GF-D8 (cell line): ENCODE measurements around the gene PKNOX2.

Source experiments
- DNase-seq: peaks from one replicate; lab custom pipeline; 2025; lab: John Stamatoyannopoulos, UW

Gene PKNOX2

GRCh38 chr11:125382314-125382791 is 217.8 kb downstream of the PKNOX2 start:
- no peak for DNase-seq

DNA sequence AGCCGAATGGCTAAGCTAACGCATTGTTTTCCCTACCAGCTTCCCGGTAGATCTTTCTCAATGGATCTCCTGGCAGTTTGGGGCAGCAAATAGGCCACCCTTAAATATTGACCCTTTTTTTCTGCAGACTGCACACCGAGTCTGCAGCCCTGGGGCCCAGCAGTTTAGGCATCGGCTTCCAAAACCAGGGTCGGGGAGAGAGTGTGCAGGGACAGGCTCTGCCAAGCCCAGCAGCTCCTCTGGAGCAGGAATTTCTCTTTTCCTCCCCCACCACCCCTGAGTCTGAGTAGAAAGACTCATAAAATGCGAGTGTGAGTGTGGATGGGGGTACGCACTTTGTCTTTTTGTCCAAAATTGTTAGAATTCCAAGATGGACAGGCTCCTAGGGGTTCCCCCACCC is 218.3 kb downstream of the PKNOX2 start:
- DNase-seq: no peak

- no peak for DNase-seq
Observed at GRCh38 chr11:125384825-125385224, 220.3 kb downstream of the PKNOX2 start.

DNA sequence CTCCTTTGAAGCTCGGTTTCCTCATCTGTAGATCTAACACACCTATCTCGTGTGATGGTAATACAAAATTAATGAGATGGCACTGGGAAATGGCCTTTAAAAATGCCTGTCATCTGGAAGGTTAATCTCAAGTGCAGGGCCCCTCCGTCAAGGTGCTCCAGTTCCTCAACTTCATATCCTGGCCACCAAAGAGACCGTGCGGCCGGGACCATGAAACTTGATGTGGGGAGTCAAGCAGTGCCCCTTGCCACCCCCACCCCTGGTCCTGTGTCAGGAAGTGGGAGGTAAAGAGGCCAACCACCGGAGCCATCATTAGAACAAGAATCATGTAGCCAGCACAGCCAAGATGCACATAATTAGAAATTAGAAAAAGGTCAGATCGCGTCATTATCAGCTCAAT is 223.3 kb downstream of the PKNOX2 start:
- no peak for DNase-seq

DNA sequence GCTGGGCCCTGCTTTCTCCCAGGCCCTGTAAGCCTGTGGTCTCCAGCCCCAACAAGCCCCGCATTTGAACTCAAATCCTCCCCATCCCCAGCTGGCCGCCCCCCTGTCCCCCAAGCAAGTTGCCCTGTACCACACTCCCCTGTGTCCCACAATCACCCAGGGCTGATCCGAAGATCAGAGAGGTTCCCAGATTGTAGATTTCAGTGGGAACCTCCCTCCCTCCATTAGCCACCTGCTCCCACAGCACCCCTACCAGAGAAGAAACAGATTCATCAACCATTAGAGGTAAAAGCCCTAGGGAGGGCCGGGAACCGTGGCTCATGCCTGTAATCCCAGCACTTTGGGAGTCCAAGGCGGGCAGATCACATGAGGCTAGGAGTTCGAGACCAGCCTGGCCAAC is 224.1 kb downstream of the PKNOX2 start:
- no peak for DNase-seq

GRCh38 chr11:125389339-125390166 is 225.0 kb downstream of the PKNOX2 start:
- no peak for DNase-seq

DNA sequence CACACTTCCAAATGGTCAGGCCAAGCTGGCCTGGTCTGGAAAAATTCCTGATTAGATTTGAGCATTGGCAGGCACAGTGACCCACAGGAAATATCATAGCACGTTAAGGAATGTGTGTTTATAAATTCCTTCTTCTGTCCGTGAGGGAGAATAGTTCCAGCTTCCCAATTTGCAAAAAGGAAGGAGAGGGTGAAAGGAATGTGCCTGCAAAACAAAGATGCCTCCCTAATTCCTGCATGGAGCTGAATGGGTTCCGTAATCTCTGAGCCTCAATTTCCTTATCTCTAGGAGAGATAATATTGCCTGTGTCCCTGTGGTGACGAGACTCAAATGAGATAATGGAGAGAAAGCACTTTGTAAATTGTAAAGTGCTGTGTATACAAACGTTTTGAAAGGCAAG is 226.4 kb downstream of the PKNOX2 start:
- no peak for DNase-seq

- no peak for DNase-seq
Observed at GRCh38 chr11:125393331-125393730, 228.8 kb downstream of the PKNOX2 start.

GRCh38 chr11:125394296-125394695 is 229.7 kb downstream of the PKNOX2 start:
- no peak for DNase-seq

DNA sequence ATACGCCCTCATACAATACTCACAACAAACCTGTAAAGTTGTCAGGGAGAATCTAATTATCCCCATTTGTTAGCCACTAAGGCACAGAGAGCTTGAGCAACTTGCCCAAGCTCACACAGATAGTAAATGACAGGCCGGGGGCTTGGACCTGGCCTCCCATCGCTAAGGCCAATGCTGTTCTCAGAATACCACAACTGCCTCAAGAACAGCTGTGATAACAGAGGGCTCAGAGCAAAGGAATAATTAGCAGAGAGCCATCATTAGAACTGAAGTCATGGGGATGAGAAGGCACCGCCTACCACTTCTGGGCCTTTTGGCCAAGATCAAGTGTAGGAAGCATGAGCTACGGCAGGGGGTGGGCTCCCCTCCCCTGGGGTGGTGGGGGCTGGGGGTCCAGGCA is 232.9 kb downstream of the PKNOX2 start:
- no peak for DNase-seq

DNA sequence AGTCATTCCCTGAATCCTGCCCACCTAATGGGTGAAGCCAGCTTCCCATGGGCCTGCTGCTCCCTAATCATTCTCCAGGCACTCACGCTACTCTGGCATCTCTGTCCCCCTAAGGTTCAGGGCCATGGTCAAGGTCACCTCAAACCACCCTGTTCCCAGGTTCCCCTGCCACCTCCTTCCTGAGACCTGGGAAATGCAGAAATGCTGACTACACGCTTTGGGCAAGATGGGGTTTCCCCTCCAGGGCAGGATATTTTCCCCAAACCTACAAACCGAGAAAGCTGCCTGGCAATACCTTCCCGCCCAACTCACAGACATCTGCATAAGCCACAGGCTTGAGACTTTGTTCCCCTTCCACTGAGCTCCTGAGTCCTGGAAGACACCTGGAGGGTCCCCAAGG is 233.9 kb downstream of the PKNOX2 start:
- DNase-seq: no peak

DNA sequence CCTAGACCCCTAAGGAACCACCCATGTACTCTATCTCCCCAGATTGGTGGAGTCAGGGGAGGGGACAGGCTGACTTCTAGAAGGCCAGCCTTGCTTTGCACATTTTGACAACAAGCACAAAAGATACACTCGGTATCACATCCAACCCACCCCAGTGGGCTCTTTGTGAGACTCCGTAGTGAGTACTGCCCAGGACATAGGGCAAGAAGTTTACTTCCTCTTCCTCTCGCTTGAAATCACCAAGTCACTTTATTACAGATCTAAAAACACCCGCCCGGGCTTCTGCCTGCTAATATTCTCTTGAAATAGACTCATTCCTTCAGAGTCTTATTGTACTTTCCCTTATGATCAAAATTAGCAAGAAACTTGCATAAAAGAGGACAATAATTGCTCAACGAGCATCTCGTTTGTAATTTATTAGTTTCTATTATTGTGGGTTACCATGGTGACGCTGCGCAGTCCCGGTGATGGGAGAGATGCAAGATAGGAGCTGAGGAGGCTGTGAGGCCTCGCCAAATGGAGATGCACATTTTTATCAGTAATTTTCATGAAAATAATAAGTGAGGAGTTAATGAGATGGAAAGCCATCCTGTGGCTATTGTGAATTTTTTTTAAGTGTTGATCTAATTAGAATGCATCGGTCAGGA is 234.6 kb downstream of the PKNOX2 start:
- DNase-seq: no peak

GRCh38 chr11:125399945-125400344 is 235.4 kb downstream of the PKNOX2 start:
- DNase-seq: no peak

GRCh38 chr11:125401235-125401634 is 236.7 kb downstream of the PKNOX2 start:
- DNase-seq: no peak

DNA sequence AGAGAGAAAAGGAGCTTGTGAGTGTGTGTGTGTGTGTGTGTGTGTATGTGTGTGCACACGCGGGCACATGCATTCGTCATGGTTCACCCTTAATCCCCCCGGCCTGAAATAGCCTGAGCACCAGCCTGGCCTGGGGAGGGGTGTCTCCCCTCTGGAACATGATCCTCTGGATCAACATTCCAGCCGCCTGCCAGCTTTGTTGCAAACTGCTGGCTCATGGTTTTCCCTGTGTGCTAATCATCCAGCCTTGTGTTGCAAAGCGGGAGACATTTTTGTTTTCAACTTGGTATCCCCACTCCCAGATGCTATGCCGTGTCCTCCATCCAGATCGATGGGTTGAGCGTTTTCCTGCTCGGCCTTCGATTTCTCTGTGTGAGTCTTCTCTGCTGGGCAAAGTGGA is 237.2 kb downstream of the PKNOX2 start:
- no peak for DNase-seq

DNA sequence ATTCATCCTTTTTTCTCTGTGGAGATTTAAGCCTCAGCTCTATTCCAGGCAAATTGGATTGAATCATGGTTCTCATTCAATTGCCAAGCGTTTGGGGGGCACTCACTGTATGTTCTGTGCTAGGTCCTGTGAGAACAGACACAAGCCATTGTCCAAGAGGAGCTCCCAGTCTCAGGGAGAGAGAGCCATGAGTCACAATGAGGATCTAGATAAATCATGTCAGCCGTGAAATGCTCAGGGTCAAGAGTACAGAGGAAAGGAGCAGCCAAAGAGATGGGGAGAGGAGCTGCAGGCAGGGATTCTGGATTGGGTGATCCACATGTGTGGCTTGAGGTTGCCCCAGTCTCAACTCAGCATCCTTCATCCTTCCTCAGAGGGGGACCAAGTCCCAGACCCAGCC is 237.9 kb downstream of the PKNOX2 start:
- DNase-seq: no peak

DNA sequence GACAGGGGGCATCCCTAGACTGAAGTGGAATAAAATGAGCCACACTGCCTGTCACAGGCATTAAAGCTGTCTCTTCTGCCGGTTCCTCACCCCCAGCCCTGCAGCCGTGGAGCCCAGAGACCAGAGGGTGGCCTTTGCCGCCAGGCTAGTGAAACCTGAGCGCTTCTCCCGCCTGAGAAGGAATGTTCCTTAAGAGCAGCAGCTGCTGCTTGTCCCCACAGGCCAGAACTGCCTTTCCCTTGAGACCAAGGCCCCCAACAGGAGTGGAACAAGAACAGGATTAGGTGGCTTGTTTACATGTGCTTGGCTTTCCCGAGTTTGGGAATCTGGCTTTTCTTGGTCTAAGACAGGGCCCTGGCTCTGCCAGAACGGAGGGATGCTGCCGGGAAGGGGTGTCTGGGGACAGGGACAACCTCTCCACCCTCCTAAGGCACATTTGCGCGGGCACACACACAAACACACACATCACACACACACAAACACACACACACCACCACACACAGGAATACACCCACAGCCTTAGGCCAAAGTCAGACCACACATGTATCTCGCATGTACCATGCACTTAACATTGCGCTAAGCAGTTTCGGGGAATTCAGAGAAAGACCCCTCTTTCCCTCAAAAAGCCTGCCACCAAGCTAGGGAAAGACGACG is 239.7 kb downstream of the PKNOX2 start:
- DNase-seq: no peak

GRCh38 chr11:125404811-125405790 is 240.6 kb downstream of the PKNOX2 start:
- DNase-seq: no peak

- no peak for DNase-seq
Observed at GRCh38 chr11:125407046-125407445, 242.5 kb downstream of the PKNOX2 start.

DNA sequence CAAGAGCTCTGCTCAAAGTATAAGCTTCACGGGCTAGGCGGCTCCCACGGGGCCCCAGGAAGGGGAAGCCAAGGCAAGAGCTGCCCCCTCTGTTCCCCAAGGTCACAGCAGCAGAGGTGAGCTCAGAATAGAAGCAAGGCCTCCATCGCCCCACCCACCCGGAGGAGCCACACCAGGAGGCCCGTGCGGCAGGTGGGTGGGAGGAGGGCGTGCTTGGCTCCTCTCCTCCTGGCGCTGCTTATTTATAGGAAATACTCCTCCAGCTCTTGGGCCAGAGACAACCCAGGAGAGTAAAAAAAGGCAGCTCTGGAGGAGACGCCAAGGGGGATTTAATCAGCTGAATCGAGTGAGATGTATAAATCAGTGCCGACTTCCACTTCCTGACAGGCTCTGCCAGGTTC is 243.8 kb downstream of the PKNOX2 start:
- DNase-seq: no peak

- no peak for DNase-seq
Observed at GRCh38 chr11:125410091-125410490, 245.5 kb downstream of the PKNOX2 start.

- DNase-seq: no peak
Observed at GRCh38 chr11:125412177-125412496, 247.6 kb downstream of the PKNOX2 start.
